Measurements from ENCODE around the gene XRCC2.
"Not testable (repeated sequence)": the region's sequence is repeated elsewhere in the genome, so short reads cannot be mapped to it uniquely, and the experiment has no call there.

Gene XRCC2

DNA sequence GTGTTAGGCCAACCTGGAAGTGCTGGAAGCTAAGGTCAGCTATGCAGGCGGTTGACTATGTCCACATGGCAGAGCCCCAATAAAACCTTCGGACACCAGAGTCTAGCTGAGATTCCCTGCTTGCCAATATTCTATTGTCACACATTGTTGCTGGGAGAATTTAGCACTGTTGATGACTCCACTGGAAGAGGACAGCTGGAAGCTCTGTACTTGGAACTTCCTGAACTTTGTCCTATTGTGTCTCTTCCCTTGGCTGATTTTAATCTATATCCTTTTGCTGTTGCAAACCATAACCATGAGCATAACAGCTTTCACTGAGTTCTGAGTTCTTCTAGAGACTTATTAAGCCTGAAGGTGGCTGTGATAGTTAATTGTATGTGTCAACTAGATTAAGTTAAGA is 12.0 kb downstream of the XRCC2 start:
- DNase-seq, result no peak

- no peak for DNase-seq
Measured at GRCh38 chr7:152663148-152663740, 12.7 kb downstream of the XRCC2 start.

DNA sequence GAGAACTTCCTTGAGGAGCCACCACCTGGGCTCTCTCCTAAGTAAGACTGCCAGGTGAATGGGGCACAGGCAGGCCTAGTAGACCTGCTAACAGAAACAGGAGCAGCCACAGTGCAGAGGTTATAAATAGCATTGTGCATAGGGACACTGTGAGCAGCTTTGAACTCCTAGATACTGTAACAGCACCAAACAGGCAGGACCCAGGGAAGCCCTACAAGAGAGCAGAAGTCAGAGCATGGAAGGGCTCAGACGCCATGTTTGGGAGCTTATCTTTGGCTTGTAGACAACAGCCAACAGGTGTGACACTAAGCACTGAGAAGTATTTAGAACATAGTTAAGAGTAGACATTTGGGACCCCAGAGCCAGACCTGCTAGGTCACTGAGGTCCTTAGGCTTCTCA is 14.5 kb downstream of the XRCC2 start:
- DNase-seq, result peak; percentile 3

GRCh38 chr7:152660021-152660420 is 15.9 kb downstream of the XRCC2 start:
- DNase-seq, result no peak

DNA sequence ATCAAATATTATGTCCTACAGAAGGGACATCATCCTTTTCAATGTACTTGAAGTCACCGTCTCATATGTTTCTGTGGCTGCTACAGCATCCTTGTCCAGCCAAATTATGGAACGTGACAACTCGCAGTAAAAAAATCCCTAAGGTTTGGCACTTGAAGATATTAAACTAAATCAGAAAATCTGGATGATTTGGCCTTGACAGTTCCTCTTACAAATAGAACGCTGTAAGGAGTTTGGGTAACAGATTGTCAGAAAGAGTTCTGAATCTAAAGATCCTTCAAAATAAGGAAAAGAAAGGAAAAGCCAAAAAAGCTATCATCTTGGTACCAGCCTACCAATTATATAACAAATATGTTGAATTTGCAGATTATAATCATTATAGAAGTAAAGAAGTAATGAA is 21.0 kb downstream of the XRCC2 start:
- DNase-seq, result no peak

DNA sequence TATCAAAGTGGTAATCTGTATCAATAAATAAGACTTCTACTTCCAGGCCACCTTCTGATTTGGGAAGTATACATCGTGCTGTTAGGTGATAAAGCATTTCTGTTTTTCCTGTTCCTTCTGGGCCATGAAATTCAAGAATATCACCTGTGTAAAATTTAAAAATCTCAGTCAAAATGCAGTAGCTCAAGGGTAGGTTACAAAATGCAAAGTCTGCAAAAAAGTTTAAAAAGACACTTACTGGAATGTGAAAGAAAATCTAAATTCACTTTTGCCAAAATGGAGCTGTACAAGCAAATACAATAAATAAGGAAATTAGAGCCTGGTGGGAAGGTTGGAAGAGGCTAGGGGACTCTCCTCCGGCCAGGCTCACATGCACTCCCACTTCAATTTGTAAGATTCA is 26.7 kb downstream of the XRCC2 start:
- no peak for DNase-seq

- no peak for DNase-seq
Measured at GRCh38 chr7:152647009-152647408, 28.9 kb downstream of the XRCC2 start.

DNA sequence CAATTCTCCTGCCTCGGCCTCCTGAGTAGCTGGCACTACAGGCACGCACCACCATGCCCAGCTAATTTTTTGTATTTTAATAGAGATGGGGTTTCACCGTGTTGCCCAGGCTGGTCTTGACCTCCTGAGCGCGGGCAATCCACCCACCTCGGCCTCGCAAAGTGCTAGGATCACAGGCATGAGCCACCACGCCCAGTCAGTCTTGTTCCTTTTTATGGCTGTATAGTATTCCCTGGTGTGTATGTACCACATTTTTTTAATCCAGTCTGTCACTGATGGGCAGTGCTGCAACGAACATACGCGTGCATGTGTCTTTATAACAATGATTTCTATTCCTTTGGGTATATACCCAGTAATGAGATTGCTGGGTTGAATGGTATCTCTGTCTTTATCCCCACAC is 29.4 kb downstream of the XRCC2 start:
- DNase-seq, result not testable (repeated sequence)

GRCh38 chr7:152643979-152644559 is 31.9 kb downstream of the XRCC2 start:
- DNase-seq, result no peak

GRCh38 chr7:152641384-152641783 is 34.6 kb downstream of the XRCC2 start:
- DNase-seq, result no peak

DNA sequence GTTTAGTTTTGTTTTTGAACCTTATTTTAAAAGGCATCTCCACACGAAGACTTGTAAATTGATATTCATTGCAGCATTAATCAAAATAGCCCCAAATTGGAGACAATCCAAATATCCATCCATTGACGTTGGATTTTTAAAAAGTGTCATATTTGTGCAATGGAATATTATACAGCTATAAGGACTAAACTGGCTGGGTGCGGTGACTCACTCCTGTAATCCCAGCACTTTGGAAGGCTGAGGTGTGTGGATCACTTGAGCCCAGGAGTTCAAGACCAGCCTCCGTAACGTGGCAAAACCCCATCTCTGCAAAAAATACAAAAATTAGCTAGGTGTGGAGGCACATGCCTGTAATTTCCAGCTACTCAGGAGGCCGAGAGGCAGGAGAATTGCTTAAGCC is 35.1 kb downstream of the XRCC2 start:
- no peak for DNase-seq

- DNase-seq, result no peak
Measured at GRCh38 chr7:152637920-152638580, 37.9 kb downstream of the XRCC2 start.

DNA sequence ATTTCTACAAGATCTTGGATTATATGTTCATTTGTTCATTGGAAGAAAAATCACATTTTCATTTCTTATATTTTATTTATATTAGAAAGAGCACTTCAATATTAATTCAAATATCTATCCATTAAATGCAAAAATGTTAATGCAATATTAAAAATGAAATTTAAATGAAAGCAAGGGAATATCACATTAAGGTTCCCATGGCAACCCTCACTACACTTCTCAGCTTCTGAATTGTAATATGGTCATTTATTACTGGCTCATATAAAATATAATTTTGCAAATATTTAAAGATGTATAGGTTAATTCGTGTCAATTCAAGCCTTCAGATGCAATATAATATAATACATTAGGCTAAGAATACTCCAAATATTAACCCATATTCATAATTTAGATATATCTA is 38.8 kb downstream of the XRCC2 start:
- DNase-seq, result no peak

GRCh38 chr7:152636441-152636840 is 39.5 kb downstream of the XRCC2 start:
- no peak for DNase-seq

GRCh38 chr7:152633504-152633903 is 42.4 kb downstream of the XRCC2 start:
- no peak for DNase-seq

- no peak for DNase-seq
Measured at GRCh38 chr7:152633072-152633471, 42.9 kb downstream of the XRCC2 start.

GRCh38 chr7:152628772-152629171 is 47.2 kb downstream of the XRCC2 start:
- DNase-seq, result not testable (repeated sequence)

DNA sequence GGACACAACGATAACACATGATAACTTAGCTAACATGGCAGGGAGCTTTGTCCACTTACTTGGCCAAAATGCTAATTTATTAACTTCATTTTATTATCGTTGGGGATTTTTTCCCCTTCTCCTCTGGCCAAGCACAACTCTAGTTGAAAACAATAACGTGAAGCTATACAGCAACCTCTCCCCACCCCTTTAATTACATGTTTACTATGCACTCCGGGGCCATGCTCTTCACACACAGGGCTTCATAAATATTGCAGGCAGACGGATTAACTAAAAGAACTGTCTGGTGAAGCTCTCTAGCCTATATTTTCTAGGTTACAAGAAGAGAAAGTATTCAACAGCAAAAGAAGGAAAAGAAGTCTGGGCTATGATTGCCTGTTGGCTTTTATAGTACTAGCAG is 51.7 kb downstream of the XRCC2 start:
- DNase-seq, result no peak

GRCh38 chr7:152621426-152621825 is 54.5 kb downstream of the XRCC2 start:
- DNase-seq, result no peak

DNA sequence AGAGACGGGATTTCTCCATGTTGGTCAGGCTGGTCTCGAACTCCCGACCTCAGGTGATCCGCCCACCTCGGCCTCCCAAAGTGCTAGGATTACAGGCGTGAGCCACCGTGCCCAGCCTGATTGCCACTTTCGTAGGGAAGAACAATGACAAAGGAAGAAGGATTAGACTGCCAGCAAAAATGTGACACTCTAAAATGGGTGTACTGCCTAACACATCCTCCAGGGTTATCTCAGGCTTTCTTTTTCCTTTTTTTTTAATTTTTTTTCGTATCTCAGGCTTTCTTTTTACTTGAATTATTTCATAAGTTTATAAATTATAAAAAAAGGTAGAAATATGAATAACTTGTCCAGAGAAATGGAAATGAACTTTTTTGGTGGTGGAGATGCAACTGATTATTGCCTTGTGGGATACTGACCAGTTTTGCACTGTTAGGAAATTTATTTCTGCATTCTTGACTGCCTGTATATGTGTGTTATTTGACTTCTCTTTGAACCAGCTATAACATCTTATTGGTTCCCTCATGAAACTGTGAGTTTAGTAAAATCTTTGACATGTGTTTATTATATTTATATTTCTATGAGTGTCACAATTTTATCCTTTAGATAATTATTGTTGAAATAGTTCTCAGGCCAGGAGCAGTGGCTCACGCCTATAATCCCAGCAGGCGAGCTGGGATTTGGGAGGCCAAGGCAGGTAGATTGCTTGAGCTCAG is 56.8 kb downstream of the XRCC2 start:
- no peak for DNase-seq

DNA sequence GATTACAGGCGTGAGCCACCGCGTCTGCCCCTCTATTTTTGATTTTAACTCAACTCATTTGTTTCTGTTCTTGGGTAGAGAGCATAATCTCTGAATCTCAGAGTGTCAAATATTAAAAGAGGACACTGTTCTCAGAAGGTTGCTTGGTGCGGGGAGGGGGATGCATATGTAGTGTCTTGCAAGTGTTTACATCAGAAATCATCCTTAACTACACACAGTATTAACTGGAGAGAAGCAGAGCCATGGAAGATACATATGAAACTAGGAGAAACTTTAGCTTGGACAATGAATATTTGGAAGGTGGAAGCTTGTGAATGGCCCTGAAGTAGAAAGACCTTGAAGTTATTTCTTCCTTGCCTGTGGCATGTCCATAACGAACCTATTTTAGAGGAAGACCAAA is 57.5 kb downstream of the XRCC2 start:
- no peak for DNase-seq

GRCh38 chr7:152617056-152617455 is 58.9 kb downstream of the XRCC2 start:
- no peak for DNase-seq

DNA sequence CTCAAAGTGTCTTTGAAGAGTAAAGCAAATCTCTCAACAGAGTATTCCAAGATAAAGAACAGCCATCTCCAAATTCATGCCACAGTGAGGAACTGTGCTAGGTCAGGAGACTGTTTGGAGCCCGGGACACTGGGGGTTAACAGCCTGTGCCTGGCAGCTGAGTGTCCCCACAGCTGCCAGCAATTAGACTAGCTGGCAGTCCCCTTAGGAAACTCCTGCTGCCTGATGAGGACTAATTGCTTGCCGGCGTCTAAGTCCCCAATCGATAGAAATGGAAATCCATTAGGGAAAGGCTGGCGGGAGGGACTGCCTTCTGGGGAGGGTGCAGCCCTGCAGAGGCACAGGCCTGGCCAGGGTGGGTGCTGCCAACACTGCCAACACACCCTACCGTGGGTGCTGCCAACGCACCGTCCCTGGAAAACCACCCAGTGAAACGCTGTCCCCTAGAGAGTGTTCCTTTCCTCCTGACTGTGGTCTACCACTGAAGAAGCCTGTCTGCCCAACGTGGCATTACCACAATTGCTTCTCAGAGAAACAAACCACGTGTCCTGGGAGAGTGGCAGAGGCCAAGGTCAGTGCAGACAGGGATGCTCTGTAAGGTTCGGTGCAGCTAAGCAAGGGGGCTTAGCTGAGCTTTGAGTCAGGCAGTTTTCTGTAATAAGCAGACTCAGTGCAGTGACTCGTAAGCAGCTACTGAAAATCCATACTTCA is 60.8 kb downstream of the XRCC2 start:
- no peak for DNase-seq
